HG02852 (cell line): ENCODE measurements around the gene NT5DC3.

Experiments
- ATAC-seq: cut with Tn5 transposase; IDR thresholded peaks from one replicate; pipeline ENCODE4 v1.9.1; 2021; ENCODE audit warnings: mild to moderate bottlenecking, moderate library complexity; ENCODE audit not compliant: unreplicated experiment

Gene NT5DC3

GRCh38 chr12:103785243-103786031 lies 55.6 kb downstream of the NT5DC3 start:
- ATAC-seq = no peak

- no peak for ATAC-seq
These were observed 57.0 kb downstream of the NT5DC3 start for GRCh38 chr12:103783744-103784664.

- no peak for ATAC-seq
These were observed 58.6 kb downstream of the NT5DC3 start for GRCh38 chr12:103782399-103782798.

DNA sequence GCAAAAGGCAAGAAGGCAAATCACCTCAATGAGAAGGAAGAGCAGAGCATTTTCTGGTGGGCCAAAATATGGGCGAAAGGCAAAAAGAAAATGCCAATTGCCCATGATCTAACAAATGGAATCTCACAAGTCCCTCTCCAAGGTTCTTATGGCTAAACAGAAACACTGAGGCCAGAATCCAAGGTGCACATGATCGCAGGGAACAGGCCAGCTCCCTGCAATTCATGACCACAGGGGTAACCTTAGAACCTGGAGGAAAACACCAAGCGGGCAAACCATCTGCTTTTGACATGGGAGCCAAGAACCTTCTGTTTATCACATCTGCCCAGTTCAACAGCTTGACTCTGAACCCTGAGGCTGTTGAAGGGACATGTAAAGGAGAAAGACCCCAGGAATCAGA lies 60.0 kb downstream of the NT5DC3 start:
- no peak for ATAC-seq

DNA sequence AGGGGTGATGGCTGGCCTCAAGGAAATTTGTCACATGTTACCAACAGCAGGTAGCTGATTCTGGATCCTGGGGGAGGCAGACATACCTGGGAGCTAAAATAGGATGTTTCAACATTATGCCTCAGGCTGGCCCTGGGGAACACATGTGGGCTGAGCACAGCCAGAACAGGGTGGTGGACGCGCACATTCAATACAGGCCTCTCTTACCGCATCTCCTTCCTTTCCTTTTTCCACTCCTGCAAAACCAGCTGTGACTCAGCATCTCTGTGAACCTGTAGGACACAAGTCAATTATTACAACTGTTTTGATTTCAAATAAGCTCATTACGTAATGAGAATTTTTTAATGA lies 61.0 kb downstream of the NT5DC3 start:
- no peak for ATAC-seq

- ATAC-seq = no peak
These were observed 61.5 kb downstream of the NT5DC3 start for GRCh38 chr12:103779410-103780092.

DNA sequence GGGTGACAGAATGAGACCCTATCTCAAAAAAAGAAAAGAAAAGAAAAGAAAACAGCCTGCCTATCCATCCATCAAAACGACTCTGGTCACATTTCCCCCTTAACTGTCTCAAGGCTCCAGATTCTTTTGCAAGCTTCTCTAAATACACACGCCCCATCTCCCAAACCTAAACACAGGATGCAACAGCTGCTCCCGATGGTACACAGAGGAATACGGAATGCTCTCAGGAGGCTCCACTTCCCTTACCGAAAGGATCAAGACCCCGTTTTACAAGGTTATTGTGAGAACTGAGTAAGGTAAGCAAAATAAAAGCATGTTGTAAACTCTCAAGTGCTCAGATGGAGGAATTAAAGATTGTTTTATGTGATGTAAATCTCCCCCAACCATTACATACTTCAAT lies 62.3 kb downstream of the NT5DC3 start:
- ATAC-seq = no peak

GRCh38 chr12:103774977-103775560 lies 66.0 kb downstream of the NT5DC3 start:
- ATAC-seq = no peak

GRCh38 chr12:103773109-103773910 lies 67.7 kb downstream of the NT5DC3 start:
- no peak for ATAC-seq

GRCh38 chr12:103772367-103773108 lies 68.5 kb downstream of the NT5DC3 start:
- no peak for ATAC-seq

- no peak for ATAC-seq
These were observed 69.6 kb downstream of the NT5DC3 start for GRCh38 chr12:103771466-103771865.

- no peak for ATAC-seq
These were observed 71.6 kb downstream of the NT5DC3 start for GRCh38 chr12:103769240-103769945.

- no peak for ATAC-seq
These were observed 72.4 kb downstream of the NT5DC3 start for GRCh38 chr12:103768467-103769123.

DNA sequence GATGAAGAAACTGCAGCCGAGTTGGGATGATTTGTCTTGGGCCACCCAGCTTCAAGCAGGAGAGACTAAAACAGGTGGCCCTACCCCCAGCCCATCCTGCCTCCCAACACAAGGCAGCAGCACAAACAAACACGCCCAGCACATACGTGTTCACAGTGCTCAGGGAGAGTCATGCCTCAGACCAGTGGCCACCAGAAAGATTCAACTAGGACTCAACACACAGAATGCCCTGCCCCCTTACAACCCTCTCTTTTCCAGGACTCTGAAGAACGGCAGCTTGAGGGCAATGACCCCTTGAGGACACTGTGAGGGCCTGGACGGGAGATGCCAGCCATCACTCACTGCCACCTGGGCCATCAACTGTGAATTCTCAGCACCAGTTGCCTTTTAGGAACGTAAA lies 75.0 kb downstream of the NT5DC3 start:
- no peak for ATAC-seq

DNA sequence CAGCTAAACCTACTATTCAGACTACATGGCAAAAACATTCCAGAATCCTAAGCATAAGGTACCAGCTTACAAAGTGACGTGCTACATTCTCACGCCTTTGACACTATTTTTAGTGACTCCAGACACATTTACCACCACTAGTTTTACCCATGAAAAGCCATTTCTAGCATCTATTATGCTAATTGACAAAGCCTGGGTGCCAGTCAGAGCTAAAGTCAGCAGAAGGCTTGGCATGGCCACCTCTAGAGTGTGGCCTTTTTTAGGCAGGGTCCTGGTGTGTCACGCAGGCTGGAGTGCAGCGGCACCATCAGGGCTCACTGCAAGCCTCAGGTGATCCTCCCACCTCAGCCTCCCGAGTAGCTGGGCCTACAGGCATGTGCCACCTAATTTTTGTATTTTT lies 75.7 kb downstream of the NT5DC3 start:
- ATAC-seq = no peak

GRCh38 chr12:103762473-103762872 lies 78.6 kb downstream of the NT5DC3 start:
- ATAC-seq = no peak

GRCh38 chr12:103758310-103759089 lies 82.5 kb downstream of the NT5DC3 start:
- no peak for ATAC-seq

- no peak for ATAC-seq
These were observed 83.8 kb downstream of the NT5DC3 start for GRCh38 chr12:103757248-103757647.
